HL-60 (cell line): ENCODE results near the gene ZBP1.

Experiments
- DNase-seq, 2 experiments: peaks; one replicate each; pipeline ENCODE4 v3.0.0-alpha.2; 2010 to 2020; ENCODE audit warnings: low read depth in 1 of 2, low spot score in 1 of 2
- H3K27ac ChIP-seq: fragments of 250-450 bp; sonication (Bioruptor Pico); replicated peaks from 2 replicates; pipeline ENCODE4 v1.5.1; 2020; ENCODE audit warnings: mild to moderate bottlenecking, moderate library complexity
- H3K27me3 ChIP-seq: fragments of 250-450 bp; sonication (Bioruptor Pico); 2 replicates; pipeline ENCODE4 v1.5.1; 2021; ENCODE audit warnings: mild to moderate bottlenecking, moderate library complexity; ENCODE audit not compliant: insufficient read depth, poor library complexity, severe bottlenecking
- H3K4me3 ChIP-seq: replicated peaks from 2 replicates; pipeline ENCODE4 v1.5.1; 2011; ENCODE audit warnings: mild to moderate bottlenecking, control low read depth, low read length; ENCODE audit not compliant: insufficient read depth
- CTCF ChIP-seq: IDR thresholded peaks from one replicate; pipeline ENCODE4 v1.5.1; 2011; ENCODE audit warnings: low read length, control low read depth, inconsistent platforms; ENCODE audit not compliant: insufficient read depth
- GABPA ChIP-seq: IDR thresholded peaks from 2 replicates; pipeline ENCODE4 v1.6.1; 2012; ENCODE audit warnings: low read depth
- POLR2AphosphoS5 ChIP-seq: IDR thresholded peaks from 2 replicates; pipeline ENCODE4 v1.6.1; 2012; ENCODE audit warnings: low read depth
- REST ChIP-seq: IDR thresholded peaks from 2 replicates; pipeline ENCODE4 v1.6.1; 2012; ENCODE audit warnings: low read depth; ENCODE audit not compliant: insufficient replicate concordance
- SPI1 ChIP-seq: IDR thresholded peaks from 2 replicates; pipeline ENCODE4 v1.6.1; 2012; ENCODE audit warnings: low read depth, mild to moderate bottlenecking, borderline replicate concordance

ZBP1 gene

GRCh38 chr20:57589123-57589727, 31.0 kb downstream of the ZBP1 start:
- H3K27ac ChIP-seq: no peak overlapping the region
- no peak overlapping the region for H3K4me3 ChIP-seq
- no peak for DNase-seq
- TF ChIP-seq SPI1 (no peak), POLR2AphosphoS5 (no peak), REST (no peak), GABPA (no peak), CTCF (no peak)
- no peaks in the 10 kb centered on the region for H3K27me3 ChIP-seq

- H3K27me3 ChIP-seq: no peaks in the 10 kb centered on the region
- no peak for DNase-seq
- TF ChIP-seq CTCF (no peak), GABPA (no peak), POLR2AphosphoS5 (no peak), SPI1 (no peak), REST (no peak)
Measured at GRCh38 chr20:57588596-57588995, 31.6 kb downstream of the ZBP1 start.

GRCh38 chr20:57587989-57588377, 32.2 kb downstream of the ZBP1 start:
- H3K4me3 ChIP-seq: no peak overlapping the region
- H3K27ac ChIP-seq: no peak overlapping the region
- DNase-seq: no peak
- TF ChIP-seq REST (no peak), POLR2AphosphoS5 (no peak), SPI1 (no peak), GABPA (no peak), CTCF (no peak)
- H3K27me3 ChIP-seq: no peaks in the 10 kb centered on the region

More at GRCh38 chr20:57588596-57588995, 31.6 kb downstream of the ZBP1 start:
- Histone ChIP-seq H3K27ac (no peak overlapping the region), H3K4me3 (no peak overlapping the region)
